B cell (primary cell): Measurements from ENCODE around the gene SCO2. TPM values are rescaled to one million over a fixed set of nuclear protein-coding genes. Genes with fewer than 3 reads are reported as not detected.

Experiments used
- ATAC-seq: fragments of 200-7000 bp; cut with Tn5 transposase; one replicate; pipeline ENCODE4 v1.10.0; 2021; ENCODE audit warnings: low read depth, mild to moderate bottlenecking, moderate number of reproducible peaks, moderate library complexity
- CTCF ChIA-PET: fragments of 350-600 bp; sonication (Branson Sonifier 250); formaldehyde crosslinking; loops from one replicate; lab custom pipeline; 2021; ENCODE audit warnings: antibody characterized with exemption, inconsistent platforms; lab: Charles Lee
- POLR2A ChIA-PET: fragments of 350-600 bp; sonication (Branson Sonifier 250); formaldehyde crosslinking; loops from one replicate; lab custom pipeline; 2021; ENCODE audit warnings: antibody characterized with exemption; lab: Charles Lee
- DNase-seq: peaks from one replicate; pipeline ENCODE4 v3.0.0; 2013
- H2AFZ ChIP-seq: 2 replicates; pipeline ENCODE4 v1.6.1; 2012; ENCODE audit warnings: mild to moderate bottlenecking, low read depth, low read length; ENCODE audit not compliant: insufficient read depth, poor library complexity, severe bottlenecking
- H3K27ac ChIP-seq, 2 donors: 1 replicate in 1 of 2; 2 replicates in 1 of 2; pipeline ENCODE4 v1.5.1; 2012 to 2013; ENCODE audit warnings: low read length in 2 of 2, mild to moderate bottlenecking in 2 of 2, moderate library complexity in 1 of 2
- H3K27me3 ChIP-seq, 4 experiments: fragments of 200-600 bp in 1 of 4; sonication (generic) in 1 of 4; replicated peaks in 1 of 4; 1 replicate in 2 of 4; 2 replicates in 2 of 4; pipeline versions ENCODE4 v1.6.1 to v1.7.0; 2013 to 2016; ENCODE audit warnings: low read length in 3 of 4, mild to moderate bottlenecking in 2 of 4, mixed read lengths in 1 of 4, moderate library complexity in 1 of 4; ENCODE audit not compliant: insufficient read depth in 4 of 4, control insufficient read depth in 3 of 4; ENCODE audit errors: control extremely low read depth in 1 of 4
- H3K36me3 ChIP-seq, 2 experiments: replicated peaks in 1 of 2; 1 replicate in 1 of 2; 2 replicates in 1 of 2; pipeline versions ENCODE4 v1.6.1 to v1.7.1; 2013; ENCODE audit warnings: low read length in 1 of 2; ENCODE audit not compliant: insufficient read depth in 2 of 2, control insufficient read depth in 1 of 2; ENCODE audit errors: control extremely low read depth in 1 of 2, extremely low read depth in 1 of 2
- H3K4me1 ChIP-seq, 2 donors: fragments of 200-600 bp in 1 of 2; sonication (generic) in 1 of 2; 1 replicate in 1 of 2; 2 replicates in 1 of 2; pipeline versions ENCODE4 v1.5.1 to v1.6.1; 2013 to 2017; ENCODE audit warnings: low read length in 2 of 2; ENCODE audit not compliant: control insufficient read depth in 2 of 2, insufficient read depth in 2 of 2
- H3K4me2 ChIP-seq: replicated peaks from 2 replicates; pipeline ENCODE3; 2012; ENCODE audit warnings: mild to moderate bottlenecking, low read depth, low read length; ENCODE audit not compliant: poor library complexity, severe bottlenecking
- H3K4me3 ChIP-seq, 5 experiments: fragments of 200-600 bp in 1 of 5; sonication (generic) in 1 of 5; 1 replicate in 3 of 5; 2 replicates in 2 of 5; pipeline versions ENCODE4 v1.5.1 to v1.7.0; 2011 to 2016; ENCODE audit warnings: low read length in 4 of 5, mild to moderate bottlenecking in 4 of 5, low read depth in 2 of 5, control low read depth in 1 of 5, moderate library complexity in 1 of 5; ENCODE audit not compliant: insufficient read depth in 1 of 5; ENCODE audit errors: control extremely low read depth in 1 of 5, extremely low read depth in 1 of 5
- H3K79me2 ChIP-seq: fragments of 200-600 bp; sonication (generic); one replicate; pipeline ENCODE4 v1.6.0; 2016; ENCODE audit warnings: low read length; ENCODE audit not compliant: control insufficient read depth, insufficient read depth
- H3K9ac ChIP-seq: fragments of 200-600 bp; sonication (generic); 2 replicates; pipeline ENCODE4 v1.6.1; 2017; ENCODE audit warnings: mild to moderate bottlenecking, low read length, moderate library complexity
- H3K9me3 ChIP-seq, 3 donors: one replicate each; pipeline versions ENCODE4 v1.6.1 to v1.7.1; 2013; ENCODE audit warnings: low read length in 2 of 3; ENCODE audit not compliant: control insufficient read depth in 2 of 3, insufficient read depth in 1 of 3; ENCODE audit errors: control extremely low read depth in 1 of 3
- H4K20me1 ChIP-seq: 2 replicates; pipeline ENCODE4 v1.6.0; 2012; ENCODE audit warnings: mild to moderate bottlenecking, low read length; ENCODE audit not compliant: insufficient read depth, control insufficient read depth, poor library complexity, severe bottlenecking
- H3K27ac Mint-ChIP-seq: one replicate; pipeline ENCODE4 v1.8.0; 2021; ENCODE audit warnings: mixed read lengths
- H3K27me3 Mint-ChIP-seq: one replicate; pipeline ENCODE4 v1.8.0; 2021; ENCODE audit warnings: mixed read lengths
- H3K4me1 Mint-ChIP-seq: one replicate; pipeline ENCODE4 v1.8.0; 2021; ENCODE audit warnings: mixed read lengths
- H3K4me3 Mint-ChIP-seq: one replicate; pipeline ENCODE4 v1.8.0; 2021; ENCODE audit warnings: mixed read lengths
- H3K9me3 Mint-ChIP-seq: one replicate; pipeline ENCODE4 v1.8.0; 2022; ENCODE audit warnings: mixed read lengths; ENCODE audit not compliant: insufficient read depth
- EZH2 ChIP-seq: IDR thresholded peaks from 2 replicates; pipeline ENCODE4 v1.6.1; 2012; ENCODE audit warnings: borderline replicate concordance, low read depth, mild to moderate bottlenecking, moderate library complexity, low read length; ENCODE audit not compliant: insufficient read depth, poor library complexity, severe bottlenecking
- WGBS: methylation state at CpG from one replicate; pipeline ENCODE4 v1.1.5; 2013; ENCODE audit warnings: missing lambda C conversion rate; ENCODE audit not compliant: insufficient coverage; 5-methylcytosine and 5-hydroxymethylcytosine counted together
- intact Hi-C: fragments of 100-400 bp; cut with micrococcal nuclease; formaldehyde crosslinking; loops from one replicate; pipeline ENCODE4 v1.10.0; 2022
- polyA plus RNA-seq: library from polyadenylated mRNA; depleted of rRNA; stranded (reverse); fragments of >200 nt; gene quantifications from 2 replicates; pipeline ENCODE4 v1.2.3, GENCODE V29; 2012
- total RNA-seq, 2 donors: library from RNA; stranded (reverse); fragments of 120-200 nt in 1 of 2; gene quantifications; 1 replicate in 1 of 2; 2 replicates in 1 of 2; pipeline versions ENCODE4 v1.2.3 to v1.2.4, GENCODE V29; 2013 to 2022
- TF ChIP-seq, protein P1 (sequence below): fragments of 200-600 bp; IDR thresholded peaks from one replicate; pipeline ENCODE4 v1.8.0; 2022; ENCODE audit warnings: antibody characterized with exemption, mild to moderate bottlenecking

SCO2 gene
- total and polyA plus RNA-seq, 2 donors (not counting 1 experiment from before 2014, with no cell fraction given) = 1.1 to 14.2 TPM

DNA sequence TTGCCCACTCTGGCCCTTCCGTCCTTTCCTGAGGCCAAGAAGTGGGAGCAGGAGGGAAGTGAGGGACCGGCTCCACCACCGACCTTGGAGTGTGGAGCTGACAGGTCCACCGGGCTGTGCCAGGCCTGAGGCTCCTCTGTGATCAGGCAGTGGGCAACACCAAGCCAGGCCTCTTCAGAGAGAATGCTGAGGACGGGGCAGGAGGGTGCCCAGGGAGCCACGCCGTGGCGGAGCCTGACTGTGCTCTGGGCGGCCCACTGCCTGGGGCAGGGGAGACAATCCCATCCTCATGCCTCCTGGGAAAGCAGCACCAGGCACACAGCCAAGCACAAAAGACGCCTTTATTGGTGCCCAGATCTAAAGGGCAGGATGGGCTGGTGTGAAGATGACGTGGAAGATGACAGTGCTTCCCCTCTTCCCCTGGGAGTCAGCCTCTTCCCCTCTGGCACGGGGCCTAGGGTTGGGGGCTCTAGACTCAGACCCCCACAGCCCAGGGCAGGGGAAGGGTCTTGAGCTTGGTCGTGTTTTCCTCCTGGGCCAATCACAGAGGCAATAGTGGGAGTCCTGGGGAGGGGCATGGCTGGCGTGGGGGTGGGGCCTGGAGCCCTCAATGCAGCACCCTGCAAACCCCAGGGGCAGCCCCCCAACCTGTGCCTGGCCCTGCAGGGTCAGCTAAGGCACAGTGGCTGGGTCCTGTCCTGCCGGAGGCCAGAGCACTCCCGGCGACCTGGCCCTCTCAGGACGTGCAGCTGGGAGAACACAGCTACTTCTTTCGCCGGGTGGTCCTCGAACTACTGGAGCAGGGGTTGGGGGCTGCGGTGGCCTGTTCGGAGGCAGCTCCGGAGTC, 22.5 kb downstream of the SCO2 start:
- Histone ChIP-seq H3K4me3 (no peak overlapping the region), H3K79me2 (peaks cover 25% of the 10 kb centered on the region), H3K36me3 (peaks cover 0 to 32% of the 10 kb centered on the region in 2 experiments), H3K27me3 (no peaks in the 10 kb centered on the region), H3K9me3 (no peaks in the 10 kb centered on the region), H2AFZ (no peak overlapping the region), H3K27ac (no peak overlapping the region), H4K20me1 (peaks cover 30% of the 10 kb centered on the region), H3K4me2 (no peak overlapping the region), H3K4me1 (peaks cover 13 to 26% of the 10 kb centered on the region in 2 donors), H3K9ac (no peak overlapping the region)
- TF ChIP-seq EZH2 = no peak
- TF ChIP-seq, protein P1, sequence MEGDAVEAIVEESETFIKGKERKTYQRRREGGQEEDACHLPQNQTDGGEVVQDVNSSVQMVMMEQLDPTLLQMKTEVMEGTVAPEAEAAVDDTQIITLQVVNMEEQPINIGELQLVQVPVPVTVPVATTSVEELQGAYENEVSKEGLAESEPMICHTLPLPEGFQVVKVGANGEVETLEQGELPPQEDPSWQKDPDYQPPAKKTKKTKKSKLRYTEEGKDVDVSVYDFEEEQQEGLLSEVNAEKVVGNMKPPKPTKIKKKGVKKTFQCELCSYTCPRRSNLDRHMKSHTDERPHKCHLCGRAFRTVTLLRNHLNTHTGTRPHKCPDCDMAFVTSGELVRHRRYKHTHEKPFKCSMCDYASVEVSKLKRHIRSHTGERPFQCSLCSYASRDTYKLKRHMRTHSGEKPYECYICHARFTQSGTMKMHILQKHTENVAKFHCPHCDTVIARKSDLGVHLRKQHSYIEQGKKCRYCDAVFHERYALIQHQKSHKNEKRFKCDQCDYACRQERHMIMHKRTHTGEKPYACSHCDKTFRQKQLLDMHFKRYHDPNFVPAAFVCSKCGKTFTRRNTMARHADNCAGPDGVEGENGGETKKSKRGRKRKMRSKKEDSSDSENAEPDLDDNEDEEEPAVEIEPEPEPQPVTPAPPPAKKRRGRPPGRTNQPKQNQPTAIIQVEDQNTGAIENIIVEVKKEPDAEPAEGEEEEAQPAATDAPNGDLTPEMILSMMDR = no peak
- no peak overlapping the region for H3K4me3 Mint-ChIP-seq
- H3K27me3 Mint-ChIP-seq = no peaks in the 10 kb centered on the region
- no peak overlapping the region for H3K27ac Mint-ChIP-seq
- ChIA-PET CTCF (interaction anchor here (0.9 to 1.4 kb wide), 3 partner anchors 17 to 60 kb away, joined by 3 to 4 read pairs (median 4); partner anchors contain the start of genes MIOX and SYCE3), POLR2A (no interaction called here)
- H3K9me3 Mint-ChIP-seq = no peaks in the 10 kb centered on the region
- no peak for ATAC-seq
- peak; percentile 13 for DNase-seq
- intact Hi-C loops = no loop called here
- H3K4me1 Mint-ChIP-seq = peaks cover 16% of the 10 kb centered on the region
- 98% methylated on average over 20 of the region's 24 CpGs for WGBS

DNA sequence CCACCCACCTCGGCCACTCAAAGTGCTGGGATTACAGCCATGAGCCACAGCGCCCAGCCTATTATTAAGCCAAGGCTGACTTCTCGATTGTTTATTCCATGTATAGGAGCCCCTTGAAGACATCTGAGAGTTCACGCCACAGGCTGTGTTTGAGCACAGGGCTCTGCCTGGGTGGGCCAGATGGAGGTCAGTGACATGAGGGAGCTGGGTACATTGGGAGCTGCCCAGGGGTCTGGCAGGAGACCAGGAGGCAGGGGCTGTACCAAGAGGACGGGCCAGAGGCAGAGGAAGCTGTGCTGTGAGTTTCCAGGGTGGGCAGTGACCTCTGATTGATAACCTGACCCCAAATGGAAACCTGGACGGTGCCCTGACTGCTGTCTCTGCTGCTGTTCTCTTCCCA, 23.3 kb downstream of the SCO2 start:
- H3K9ac ChIP-seq = no peak overlapping the region
- DNase-seq (no peak), ATAC-seq (no peak)
- no peaks in the 10 kb centered on the region for H3K9me3 ChIP-seq
- H3K27me3 ChIP-seq = no peaks in the 10 kb centered on the region
- peaks cover 23% of the 10 kb centered on the region for H3K79me2 ChIP-seq
- no peaks in the 10 kb centered on the region for H3K27me3 Mint-ChIP-seq
- H3K4me3 Mint-ChIP-seq = no peak overlapping the region
- no peak for TF ChIP-seq EZH2
- TF ChIP-seq, protein P1 = no peak
- H3K27ac ChIP-seq = no peak overlapping the region
- H2AFZ ChIP-seq = no peak overlapping the region
- CTCF ChIA-PET = interaction anchor here (1.4 kb wide), 1 partner anchor 29 kb away, joined by 4 read pairs; no protein-coding TSS in a partner anchor
- H3K27ac Mint-ChIP-seq = no peak overlapping the region
- H3K36me3 ChIP-seq = peaks cover 0 to 32% of the 10 kb centered on the region in 2 experiments
- H3K4me2 ChIP-seq = no peak overlapping the region
- POLR2A ChIA-PET = interaction anchor here (0.6 to 0.7 kb wide), 2 partner anchors 50 to 60 kb away, joined by 3 to 4 read pairs; no protein-coding TSS in a partner anchor
- peaks cover 27% of the 10 kb centered on the region for H4K20me1 ChIP-seq
- peaks cover 13 to 25% of the 10 kb centered on the region in 2 donors for H3K4me1 ChIP-seq
- H3K9me3 Mint-ChIP-seq = no peaks in the 10 kb centered on the region
- intact Hi-C loops = no loop called here
- 97% methylated on average over 6 of the region's 6 CpGs for WGBS
- H3K4me3 ChIP-seq = no peak overlapping the region
- peaks cover 12% of the 10 kb centered on the region for H3K4me1 Mint-ChIP-seq
